Breast epithelium (tissue), 3 donors: Measurements from ENCODE around the gene HNRNPUL2.

ENCODE experiments used
- POLR2A ChIP-seq: fragments of 450-650 bp; IDR thresholded peaks from one replicate; pipeline ENCODE4 v1.6.1; 2016; ENCODE audit warnings: antibody characterized with exemption, mild to moderate bottlenecking, moderate library complexity
- POLR2AphosphoS5 ChIP-seq, 3 donors: sonication (generic); formaldehyde crosslinking; IDR thresholded peaks; one replicate each; pipeline ENCODE4 v1.6.1; 2017; ENCODE audit warnings: antibody characterized with exemption in 3 of 3
- TF ChIP-seq, protein P1 (sequence below), 3 donors: fragments of 450-650 bp; IDR thresholded peaks; one replicate each; pipeline ENCODE4 v1.5.1; 2016 to 2017; ENCODE audit warnings: antibody characterized with exemption in 3 of 3, mild to moderate bottlenecking in 3 of 3, moderate library complexity in 3 of 3

DNA sequence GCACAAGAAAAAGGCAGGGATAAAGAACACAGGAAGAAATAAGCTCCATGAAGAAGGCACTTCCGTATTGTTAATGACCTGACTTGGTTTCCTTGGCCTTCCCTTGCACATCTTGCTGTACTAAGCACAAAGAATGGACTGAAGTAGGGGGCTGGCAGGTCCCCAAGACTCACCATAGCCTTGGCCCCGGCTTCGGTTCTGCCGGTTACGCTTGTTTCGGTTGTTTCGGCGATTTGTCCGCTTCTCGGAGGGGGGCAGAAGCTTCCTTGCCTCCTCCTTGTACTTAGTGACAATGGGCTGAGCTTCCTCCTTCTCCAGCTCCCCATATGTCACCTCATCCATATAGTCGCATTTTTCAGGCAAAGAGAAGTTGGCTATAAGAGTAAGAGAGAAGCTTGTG is 10.4 kb downstream of the HNRNPUL2 start:
- TF ChIP-seq, protein P1, sequence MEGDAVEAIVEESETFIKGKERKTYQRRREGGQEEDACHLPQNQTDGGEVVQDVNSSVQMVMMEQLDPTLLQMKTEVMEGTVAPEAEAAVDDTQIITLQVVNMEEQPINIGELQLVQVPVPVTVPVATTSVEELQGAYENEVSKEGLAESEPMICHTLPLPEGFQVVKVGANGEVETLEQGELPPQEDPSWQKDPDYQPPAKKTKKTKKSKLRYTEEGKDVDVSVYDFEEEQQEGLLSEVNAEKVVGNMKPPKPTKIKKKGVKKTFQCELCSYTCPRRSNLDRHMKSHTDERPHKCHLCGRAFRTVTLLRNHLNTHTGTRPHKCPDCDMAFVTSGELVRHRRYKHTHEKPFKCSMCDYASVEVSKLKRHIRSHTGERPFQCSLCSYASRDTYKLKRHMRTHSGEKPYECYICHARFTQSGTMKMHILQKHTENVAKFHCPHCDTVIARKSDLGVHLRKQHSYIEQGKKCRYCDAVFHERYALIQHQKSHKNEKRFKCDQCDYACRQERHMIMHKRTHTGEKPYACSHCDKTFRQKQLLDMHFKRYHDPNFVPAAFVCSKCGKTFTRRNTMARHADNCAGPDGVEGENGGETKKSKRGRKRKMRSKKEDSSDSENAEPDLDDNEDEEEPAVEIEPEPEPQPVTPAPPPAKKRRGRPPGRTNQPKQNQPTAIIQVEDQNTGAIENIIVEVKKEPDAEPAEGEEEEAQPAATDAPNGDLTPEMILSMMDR (IDR thresholded peaks at IDR 0.05) = no peak
- no peak for TF ChIP-seq POLR2A
- TF ChIP-seq POLR2AphosphoS5 (IDR thresholded peaks at IDR 0.05) = no peak
